SJSA1 (cell line): Measurements from ENCODE around the gene C17orf100. TPM values are rescaled to one million over a fixed set of nuclear protein-coding genes. Genes with fewer than 3 reads are reported as not detected.
"Not testable (repeated sequence)": the region's sequence is repeated elsewhere in the genome, so short reads cannot be mapped to it uniquely, and the experiment has no call there.

ENCODE experiments used
- DNase-seq, 2 experiments: peaks; one replicate each; pipeline ENCODE4 v3.0.0-alpha.2; 2015 to 2020; ENCODE audit warnings: low spot score in 2 of 2, low read depth in 1 of 2
- H3K27ac ChIP-seq: fragments of 250-450 bp; sonication (Bioruptor Pico); 2 replicates; pipeline ENCODE4 v1.5.1; 2020; ENCODE audit warnings: mild to moderate bottlenecking, moderate library complexity
- H3K27me3 ChIP-seq: fragments of 250-450 bp; sonication (Bioruptor Pico); replicated peaks from 2 replicates; pipeline ENCODE4 v1.5.1; 2020; ENCODE audit warnings: mild to moderate bottlenecking, moderate library complexity
- H3K36me3 ChIP-seq: fragments of 250-450 bp; sonication (Bioruptor Pico); 2 replicates; pipeline ENCODE4 v1.5.1; 2020; ENCODE audit warnings: mild to moderate bottlenecking
- H3K4me1 ChIP-seq: fragments of 250-450 bp; sonication (Bioruptor Pico); replicated peaks from 2 replicates; pipeline ENCODE4 v1.6.1; 2021; ENCODE audit warnings: mild to moderate bottlenecking
- H3K4me3 ChIP-seq: fragments of 250-450 bp; sonication (Bioruptor Pico); 2 replicates; pipeline ENCODE4 v1.5.1; 2020; ENCODE audit warnings: mild to moderate bottlenecking
- H3K9me3 ChIP-seq: fragments of 250-450 bp; sonication (Bioruptor Pico); replicated peaks from 2 replicates; pipeline ENCODE4 v1.5.1; 2020; ENCODE audit warnings: mild to moderate bottlenecking
- total RNA-seq: library from RNA; depleted of rRNA; stranded (reverse); fragments of >200 nt; shearing (Covaris generic); gene quantifications from 2 replicates; pipeline ENCODE4 v1.2.3, GENCODE V29; 2014

C17orf100 gene
- total RNA-seq, 1 experiment from 2014 or later = 0.84 TPM

- Histone ChIP-seq H3K9me3 (no peaks in the 10 kb centered on the region), H3K27ac (no peak overlapping the region), H3K36me3 (no peaks in the 10 kb centered on the region), H3K27me3 (no peaks in the 10 kb centered on the region; the same call in none of the 2 replicates), H3K4me1 (peaks cover 3% of the 10 kb centered on the region; the same call in 1 of the 2 replicates), H3K4me3 (no peak overlapping the region)
- no peak for DNase-seq
These were observed 30.8 kb downstream of the C17orf100 start for GRCh38 chr17:6682339-6682738.

- Histone ChIP-seq H3K27ac (no peak overlapping the region), H3K27me3 (no peaks in the 10 kb centered on the region; the same call in 1 of the 2 replicates), H3K4me3 (no peak overlapping the region), H3K4me1 (no peaks in the 10 kb centered on the region), H3K36me3 (no peaks in the 10 kb centered on the region), H3K9me3 (no peaks in the 10 kb centered on the region)
- no peak for DNase-seq
These were observed 31.6 kb downstream of the C17orf100 start for GRCh38 chr17:6683081-6683684.

GRCh38 chr17:6683730-6684459 is 32.3 kb downstream of the C17orf100 start:
- no peak overlapping the region for H3K4me3 ChIP-seq
- no peak overlapping the region for H3K27ac ChIP-seq
- no peaks in the 10 kb centered on the region; the same call in 1 of the 2 replicates for H3K27me3 ChIP-seq
- H3K36me3 ChIP-seq = no peaks in the 10 kb centered on the region
- DNase-seq = no peak
- no peaks in the 10 kb centered on the region for H3K9me3 ChIP-seq
- no peaks in the 10 kb centered on the region for H3K4me1 ChIP-seq

GRCh38 chr17:6684460-6684783 is 32.9 kb downstream of the C17orf100 start:
- H3K4me1 ChIP-seq = no peaks in the 10 kb centered on the region
- no peaks in the 10 kb centered on the region; the same call in 1 of the 2 replicates for H3K27me3 ChIP-seq
- H3K36me3 ChIP-seq = no peaks in the 10 kb centered on the region
- H3K27ac ChIP-seq = no peak overlapping the region
- DNase-seq = no peak
- H3K9me3 ChIP-seq = no peaks in the 10 kb centered on the region
- no peak overlapping the region for H3K4me3 ChIP-seq

- Histone ChIP-seq H3K4me3 (no peak overlapping the region), H3K36me3 (no peaks in the 10 kb centered on the region), H3K27ac (no peak overlapping the region), H3K9me3 (no peaks in the 10 kb centered on the region), H3K27me3 (no peaks in the 10 kb centered on the region), H3K4me1 (no peaks in the 10 kb centered on the region)
- DNase-seq = no peak
These were observed 33.6 kb downstream of the C17orf100 start for GRCh38 chr17:6684881-6685767.

GRCh38 chr17:6686026-6686425 is 34.5 kb downstream of the C17orf100 start:
- H3K4me3 ChIP-seq = no peak overlapping the region
- no peaks in the 10 kb centered on the region for H3K9me3 ChIP-seq
- H3K36me3 ChIP-seq = no peaks in the 10 kb centered on the region
- no peak overlapping the region for H3K27ac ChIP-seq
- no peaks in the 10 kb centered on the region for H3K4me1 ChIP-seq
- DNase-seq = no peak
- H3K27me3 ChIP-seq = no peaks in the 10 kb centered on the region

GRCh38 chr17:6688944-6689343 is 37.4 kb downstream of the C17orf100 start:
- no peak overlapping the region for H3K4me3 ChIP-seq
- no peak for DNase-seq
- no peaks in the 10 kb centered on the region for H3K27me3 ChIP-seq
- H3K36me3 ChIP-seq = no peaks in the 10 kb centered on the region
- H3K27ac ChIP-seq = no peak overlapping the region
- H3K9me3 ChIP-seq = no peaks in the 10 kb centered on the region
- no peaks in the 10 kb centered on the region for H3K4me1 ChIP-seq

GRCh38 chr17:6690641-6691040 is 39.1 kb downstream of the C17orf100 start:
- Histone ChIP-seq H3K4me1 (no peaks in the 10 kb centered on the region), H3K27me3 (0 out of 2 replicates have a peak, but pooled peaks cover 2% of the 10 kb centered on the region), H3K4me3 (no peak overlapping the region), H3K36me3 (no peaks in the 10 kb centered on the region), H3K9me3 (no peaks in the 10 kb centered on the region), H3K27ac (no peak overlapping the region)
- DNase-seq = no peak

GRCh38 chr17:6691546-6691945 is 40.0 kb downstream of the C17orf100 start:
- Histone ChIP-seq H3K4me1 (no peaks in the 10 kb centered on the region), H3K27me3 (0 out of 2 replicates have a peak, but pooled peaks cover 2% of the 10 kb centered on the region), H3K4me3 (no peak overlapping the region), H3K27ac (no peak overlapping the region), H3K9me3 (no peaks in the 10 kb centered on the region), H3K36me3 (no peaks in the 10 kb centered on the region)
- no peak for DNase-seq

GRCh38 chr17:6691958-6692357 is 40.4 kb downstream of the C17orf100 start:
- H3K27me3 ChIP-seq, H3K36me3 ChIP-seq, H3K27ac ChIP-seq, DNase-seq, H3K4me3 ChIP-seq, H3K9me3 ChIP-seq, H3K4me1 ChIP-seq: not testable (repeated sequence)

GRCh38 chr17:6695051-6695450 is 43.5 kb downstream of the C17orf100 start:
- Histone ChIP-seq H3K27me3 (0 out of 2 replicates have a peak, but pooled peaks cover 2% of the 10 kb centered on the region), H3K36me3 (no peaks in the 10 kb centered on the region), H3K9me3 (no peaks in the 10 kb centered on the region), H3K27ac (no peak overlapping the region), H3K4me1 (no peaks in the 10 kb centered on the region), H3K4me3 (no peak overlapping the region)
- no peak for DNase-seq

- DNase-seq = no peak
- H3K27me3 ChIP-seq = 0 out of 2 replicates have a peak, but pooled peaks cover 2% of the 10 kb centered on the region
- no peaks in the 10 kb centered on the region for H3K36me3 ChIP-seq
These were observed 44.0 kb downstream of the C17orf100 start for GRCh38 chr17:6695565-6695964.

GRCh38 chr17:6696906-6697305 is 45.3 kb downstream of the C17orf100 start:
- Histone ChIP-seq H3K4me1 (no peaks in the 10 kb centered on the region), H3K9me3 (no peaks in the 10 kb centered on the region), H3K27me3 (0 out of 2 replicates have a peak, but pooled peaks cover 2% of the 10 kb centered on the region), H3K27ac (no peak overlapping the region), H3K4me3 (no peak overlapping the region), H3K36me3 (no peaks in the 10 kb centered on the region)
- no peak for DNase-seq

More at GRCh38 chr17:6695565-6695964, 44.0 kb downstream of the C17orf100 start:
- Histone ChIP-seq H3K27ac (no peak overlapping the region), H3K9me3 (no peaks in the 10 kb centered on the region), H3K4me1 (no peaks in the 10 kb centered on the region), H3K4me3 (no peak overlapping the region)

- Histone ChIP-seq H3K27me3 (0 out of 2 replicates have a peak, but pooled peaks cover 2% of the 10 kb centered on the region), H3K4me1 (no peaks in the 10 kb centered on the region), H3K9me3 (no peaks in the 10 kb centered on the region), H3K27ac (no peak overlapping the region), H3K36me3 (no peaks in the 10 kb centered on the region), H3K4me3 (no peak overlapping the region)
- no peak for DNase-seq
These were observed 46.4 kb downstream of the C17orf100 start for GRCh38 chr17:6698004-6698403.
